Measurements from ENCODE around the gene RNF169. TPM values are rescaled to one million over a fixed set of nuclear protein-coding genes. Genes with fewer than 3 reads are reported as not detected.

Gene RNF169
- total RNA-seq, 2 donors from 2014 or later, result 22.1 to 30.1 TPM

- no peaks in the 10 kb centered on the region for H3K4me1 ChIP-seq (ENCODE audit: control insufficient read depth in 1 of 2, low read depth in 2 of 2)
- peaks cover 66% of the 10 kb centered on the region for H3K9me3 ChIP-seq
- no peak overlapping the region for H3K4me3 ChIP-seq
- TF ChIP-seq CTCF (IDR thresholded peaks at IDR 0.05), result no peak
- no peak overlapping the region for H3K27ac ChIP-seq
- ATAC-seq (ENCODE audit: insufficient number of reproducible peaks, low FRiP score, low read depth), result no peak
- peaks cover 52% of the 10 kb centered on the region for H3K36me3 ChIP-seq
- no peak for DNase-seq (ENCODE audit: low spot score)
- H3K27me3 ChIP-seq (replicated peaks; ENCODE audit: insufficient read depth), result no peaks in the 10 kb centered on the region
Observed at GRCh38 chr11:74866557-74866956, 117.9 kb downstream of the RNF169 start.

GRCh38 chr11:74870485-74870884 is 121.8 kb downstream of the RNF169 start:
- no peak for ATAC-seq (ENCODE audit: insufficient number of reproducible peaks, low FRiP score, low read depth)
- no peak overlapping the region for H3K27ac ChIP-seq
- no peaks in the 10 kb centered on the region for H3K4me1 ChIP-seq (ENCODE audit: control insufficient read depth in 1 of 2, low read depth in 2 of 2)
- peaks cover 46% of the 10 kb centered on the region for H3K36me3 ChIP-seq
- TF ChIP-seq CTCF (IDR thresholded peaks at IDR 0.05), result no peak
- no peak overlapping the region for H3K4me3 ChIP-seq
- H3K9me3 ChIP-seq, result peaks cover 75% of the 10 kb centered on the region
- no peaks in the 10 kb centered on the region for H3K27me3 ChIP-seq (replicated peaks; ENCODE audit: insufficient read depth)
- DNase-seq (ENCODE audit: low spot score), result no peak

- Histone ChIP-seq H3K4me1 (ENCODE audit: control insufficient read depth in 1 of 2, low read depth in 2 of 2) (no peaks in the 10 kb centered on the region), H3K9me3 (peaks cover 70% of the 10 kb centered on the region), H3K36me3 (peaks cover 47% of the 10 kb centered on the region), H3K4me3 (no peak overlapping the region), H3K27ac (no peak overlapping the region), H3K27me3 (replicated peaks; ENCODE audit: insufficient read depth) (no peaks in the 10 kb centered on the region)
- no peak for TF ChIP-seq CTCF (IDR thresholded peaks at IDR 0.05)
- DNase-seq (ENCODE audit: low spot score), result no peak
- ATAC-seq (ENCODE audit: insufficient number of reproducible peaks, low FRiP score, low read depth), result no peak
Observed at GRCh38 chr11:74871037-74871436, 122.4 kb downstream of the RNF169 start.

GRCh38 chr11:74877132-74877531 is 128.5 kb downstream of the RNF169 start:
- TF ChIP-seq CTCF (IDR thresholded peaks at IDR 0.05), result peak; percentile 37
- Histone ChIP-seq H3K27me3 (replicated peaks; ENCODE audit: insufficient read depth) (no peaks in the 10 kb centered on the region), H3K9me3 (peaks cover 16% of the 10 kb centered on the region), H3K4me1 (ENCODE audit: control insufficient read depth in 1 of 2, low read depth in 2 of 2) (no peaks in the 10 kb centered on the region), H3K4me3 (no peak overlapping the region), H3K27ac (no peak overlapping the region), H3K36me3 (peaks cover 30% of the 10 kb centered on the region)
- ATAC-seq (ENCODE audit: insufficient number of reproducible peaks, low FRiP score, low read depth), result no peak
- DNase-seq (ENCODE audit: low spot score), result no peak

Other genes starting within 250 kb of the RNF169 start
- gene POLD3, start 156.3 kb upstream of the RNF169 start, total RNA-seq, result 10 to 100 TPM in 1 of 2 donors, 1 to 10 TPM in 1; 5.6 to 14.5 TPM
- 1 to 10 TPM in 1 of 2 donors, not detected in 1; 1.9 TPM for gene CHRDL2, start 17.4 kb upstream of the RNF169 start, total RNA-seq
- 100 to 1,000 TPM in 1 of 2 donors, 10 to 100 TPM in 1; 13.1 to 106 TPM for gene XRRA1, start 200.2 kb downstream of the RNF169 start, total RNA-seq
- 10 to 100 TPM; 26.7 to 62.3 TPM for gene SPCS2, start 200.4 kb downstream of the RNF169 start, total RNA-seq
- 10 to 100 TPM; 11.9 to 23.3 TPM for gene NEU3, start 240.1 kb downstream of the RNF169 start, total RNA-seq

Data from thoracic aorta (tissue), 2 donors.